H9 (cell line): ENCODE data around the gene DLG5. TPM values are rescaled to one million over a fixed set of nuclear protein-coding genes. Genes with fewer than 3 reads are reported as not detected.

Source experiments
- DNase-seq: peaks from one replicate; pipeline ENCODE4 v3.0.0-alpha.2; 2017
- H2AFZ ChIP-seq: one replicate; pipeline ENCODE4 v1.6.1; 2013; ENCODE audit warnings: mild to moderate bottlenecking, low read length, control low read depth, moderate library complexity
- H2AK5ac ChIP-seq: 2 replicates; pipeline ENCODE4 v1.6.1; 2013; ENCODE audit warnings: low read length, control low read depth, mixed read lengths; ENCODE audit not compliant: insufficient read length
- H2BK120ac ChIP-seq: one replicate; pipeline ENCODE4 v1.6.1; 2013; ENCODE audit warnings: low read depth, mild to moderate bottlenecking, low read length, control low read depth, inconsistent platforms; ENCODE audit not compliant: poor library complexity, severe bottlenecking
- H2BK12ac ChIP-seq: 2 replicates; pipeline ENCODE4 v1.6.1; 2013; ENCODE audit warnings: low read length, control low read depth, mixed read lengths, low read depth; ENCODE audit not compliant: insufficient read length
- H2BK15ac ChIP-seq: 2 replicates; pipeline ENCODE4 v1.6.1; 2013; ENCODE audit warnings: low read depth, low read length, control low read depth
- H2BK20ac ChIP-seq: one replicate; pipeline ENCODE4 v1.6.1; 2013; ENCODE audit warnings: low read depth, mild to moderate bottlenecking, low read length, control low read depth, inconsistent platforms; ENCODE audit not compliant: poor library complexity, severe bottlenecking
- H2BK5ac ChIP-seq: 2 replicates; pipeline ENCODE4 v1.6.1; 2013; ENCODE audit warnings: low read length, control low read depth, mixed read lengths; ENCODE audit not compliant: insufficient read length
- H3K14ac ChIP-seq: 2 replicates; pipeline ENCODE4 v1.6.1; 2013; ENCODE audit warnings: low read length, control low read depth; ENCODE audit not compliant: insufficient read depth
- H3K18ac ChIP-seq: 2 replicates; pipeline ENCODE4 v1.6.1; 2013; ENCODE audit warnings: low read depth, mild to moderate bottlenecking, mixed read lengths, low read length, control low read depth; ENCODE audit not compliant: insufficient read length
- H3K23ac ChIP-seq: 2 replicates; pipeline ENCODE4 v1.6.1; 2013; ENCODE audit warnings: low read length, control low read depth, mixed read lengths, low read depth; ENCODE audit not compliant: insufficient read length
- H3K23me2 ChIP-seq: 2 replicates; pipeline ENCODE4 v1.6.1; 2013; ENCODE audit warnings: low read depth, mild to moderate bottlenecking, mixed read lengths, low read length, control low read depth; ENCODE audit not compliant: insufficient read length, poor library complexity, severe bottlenecking
- H3K27ac ChIP-seq: 2 replicates; pipeline ENCODE4 v1.5.1; 2013; ENCODE audit warnings: low read length, control low read depth, mixed read lengths, low read depth; ENCODE audit not compliant: insufficient read length
- H3K27me3 ChIP-seq: 2 replicates; pipeline ENCODE4 v1.6.1; 2013; ENCODE audit warnings: low read length, control low read depth, inconsistent platforms; ENCODE audit not compliant: insufficient read depth
- H3K4ac ChIP-seq: 2 replicates; pipeline ENCODE4 v1.6.1; 2013; ENCODE audit warnings: low read depth, mild to moderate bottlenecking, control low read depth, inconsistent platforms, low read length, moderate library complexity
- H3K4me1 ChIP-seq: 2 replicates; pipeline ENCODE4 v1.6.1; 2013; ENCODE audit warnings: low read length, control low read depth, inconsistent platforms; ENCODE audit not compliant: insufficient read depth
- H3K4me2 ChIP-seq: 2 replicates; pipeline ENCODE4 v1.6.1; 2013; ENCODE audit warnings: low read length, control low read depth, mixed read lengths; ENCODE audit not compliant: insufficient read length, insufficient read depth
- H3K56ac ChIP-seq: 2 replicates; pipeline ENCODE4 v1.6.1; 2013; ENCODE audit warnings: low read depth, mild to moderate bottlenecking, mixed read lengths, low read length, control low read depth; ENCODE audit not compliant: insufficient read length
- H3K79me1 ChIP-seq: 2 replicates; pipeline ENCODE4 v1.6.1; 2013; ENCODE audit warnings: low read depth, mild to moderate bottlenecking, moderate library complexity, low read length, control low read depth, inconsistent platforms; ENCODE audit not compliant: insufficient read depth, poor library complexity, severe bottlenecking
- H3K79me2 ChIP-seq: 2 replicates; pipeline ENCODE4 v1.6.1; 2013; ENCODE audit warnings: low read length, control low read depth, inconsistent platforms; ENCODE audit not compliant: insufficient read depth
- H3K9ac ChIP-seq: 2 replicates; pipeline ENCODE4 v1.6.1; 2013; ENCODE audit warnings: low read length, control low read depth, mixed read lengths; ENCODE audit not compliant: insufficient read length; ENCODE audit errors: extremely low read depth
- H3K9me3 ChIP-seq: one replicate; pipeline ENCODE4 v1.6.1; 2013; ENCODE audit warnings: low read depth, low read length, inconsistent platforms; ENCODE audit not compliant: control insufficient read depth
- H3T11ph ChIP-seq: one replicate; pipeline ENCODE4 v1.6.1; 2013; ENCODE audit warnings: mild to moderate bottlenecking, low read length, control low read depth, inconsistent platforms
- H4K20me1 ChIP-seq: one replicate; pipeline ENCODE4 v1.6.1; 2013; ENCODE audit not compliant: control insufficient read depth, insufficient read length, insufficient read depth
- H4K5ac ChIP-seq: 2 replicates; pipeline ENCODE4 v1.6.1; 2013; ENCODE audit warnings: low read depth, mild to moderate bottlenecking, mixed read lengths, low read length, control low read depth; ENCODE audit not compliant: insufficient read length
- H4K8ac ChIP-seq: replicated peaks from 2 replicates; pipeline ENCODE4 v1.6.1; 2013; ENCODE audit warnings: low read length, control low read depth, mixed read lengths, low read depth; ENCODE audit not compliant: insufficient read length
- H4K91ac ChIP-seq: 2 replicates; pipeline ENCODE4 v1.6.1; 2013; ENCODE audit warnings: low read depth, mild to moderate bottlenecking, moderate library complexity, mixed read lengths, low read length, control low read depth; ENCODE audit not compliant: insufficient read length
- H3K27ac Mint-ChIP-seq, 3 experiments: 2 replicates in 2 of 3; 3 replicates in 1 of 3; pipeline ENCODE4 v1.8.0; 2020 to 2021; ENCODE audit warnings: mixed read lengths in 3 of 3, mild to moderate bottlenecking in 1 of 3, moderate library complexity in 1 of 3
- H3K27me3 Mint-ChIP-seq: 2 replicates; pipeline ENCODE4 v1.8.0; 2021; ENCODE audit warnings: low read depth, mild to moderate bottlenecking, moderate library complexity, mixed read lengths
- H3K36me3 Mint-ChIP-seq, 3 experiments: 2 replicates in 2 of 3; 3 replicates in 1 of 3; pipeline ENCODE4 v1.8.0; 2020 to 2021; ENCODE audit warnings: low read depth in 3 of 3, mixed read lengths in 3 of 3; ENCODE audit not compliant: insufficient read depth in 1 of 3
- H3K4me1 Mint-ChIP-seq, 2 experiments: 2 replicates each; pipeline ENCODE4 v1.8.0; 2020; ENCODE audit warnings: mixed read lengths in 2 of 2
- H3K4me3 Mint-ChIP-seq, 2 experiments: 2 replicates in 1 of 2; 3 replicates in 1 of 2; pipeline ENCODE4 v1.8.0; 2020 to 2021; ENCODE audit warnings: mild to moderate bottlenecking in 2 of 2, mixed read lengths in 2 of 2, moderate library complexity in 1 of 2
- H3K9me3 Mint-ChIP-seq, 2 experiments: 2 replicates in 1 of 2; 3 replicates in 1 of 2; pipeline ENCODE4 v1.8.0; 2020; ENCODE audit warnings: mild to moderate bottlenecking in 2 of 2, mixed read lengths in 2 of 2, moderate library complexity in 1 of 2
- CTCF ChIP-seq: fragments of 200-600 bp; sonication (generic); conservative IDR thresholded peaks from 3 replicates; pipeline ENCODE4 v1.8.0; 2021; ENCODE audit warnings: antibody characterized with exemption, mild to moderate bottlenecking
- WGBS: extraction: QIAGEN DNeasy Blood & Tissue Kit; methylation state at CpG from one replicate; pipeline ENCODE4 v1.1.7; 2013; ENCODE audit warnings: missing lambda C conversion rate, low lambda C conversion rate, mixed read lengths; ENCODE audit not compliant: insufficient read length; ENCODE audit errors: extremely low coverage; 5-methylcytosine and 5-hydroxymethylcytosine counted together
- total RNA-seq: library from RNA; stranded (reverse); gene quantifications from 2 replicates; pipeline ENCODE4 v1.2.1, GENCODE V29; 2021

DLG5 gene
- total RNA-seq, 1 experiment from 2014 or later, result 67.4 TPM

GRCh38 chr10:77792155-77792554 is 134.4 kb downstream of the DLG5 start:
- H3K14ac ChIP-seq, result no peak overlapping the region
- Mint-ChIP-seq H3K4me3 (no peak overlapping the region), H3K27ac (peak overlapping the region in 1 of 3 experiments; percentile 70; a peak in 1 of 7 replicates), H3K36me3 (peaks cover 37 to 85% (median 83%) of the 10 kb centered on the region in 3 experiments; a peak in 6 of 7 replicates), H3K27me3 (no peaks in the 10 kb centered on the region; the same call in 1 of the 2 replicates), H3K4me1 (no peaks in the 10 kb centered on the region), H3K9me3 (no peaks in the 10 kb centered on the region)
- H3K23ac ChIP-seq, result no peak overlapping the region
- H4K91ac ChIP-seq, result no peak overlapping the region
- H4K8ac ChIP-seq, result no peak overlapping the region
- no peak overlapping the region for H2AK5ac ChIP-seq
- H2BK15ac ChIP-seq, result no peak overlapping the region
- H3K4me1 ChIP-seq, result no peaks in the 10 kb centered on the region
- no peak overlapping the region for H2BK120ac ChIP-seq
- DNase-seq, result no peak
- no peaks in the 10 kb centered on the region for H4K20me1 ChIP-seq
- no peak overlapping the region for H3K27ac ChIP-seq
- H2BK20ac ChIP-seq, result no peak overlapping the region
- no peak for TF ChIP-seq CTCF
- H3K56ac ChIP-seq, result no peak overlapping the region
- H2BK12ac ChIP-seq, result no peak overlapping the region
- H3K18ac ChIP-seq, result no peak overlapping the region
- no peak overlapping the region for H2AFZ ChIP-seq
- no peak overlapping the region for H2BK5ac ChIP-seq
- no peaks in the 10 kb centered on the region for H3K27me3 ChIP-seq
- no peaks in the 10 kb centered on the region for H3K79me2 ChIP-seq
- H3K9me3 ChIP-seq, result no peaks in the 10 kb centered on the region
- no peaks in the 10 kb centered on the region for H3K23me2 ChIP-seq
- no peak overlapping the region for H3K9ac ChIP-seq
- no peak overlapping the region for H3T11ph ChIP-seq
- no peaks in the 10 kb centered on the region for H3K79me1 ChIP-seq
- no peak overlapping the region for H3K4ac ChIP-seq
- no CpG with 5 or more reads among the region's 12 CpGs for WGBS
- no peak overlapping the region for H3K4me2 ChIP-seq
- H4K5ac ChIP-seq, result no peak overlapping the region
